Sigmoid colon (tissue), 7 donors: ENCODE measurements around the gene CABLES1. TPM values are rescaled to one million over a fixed set of nuclear protein-coding genes. Genes with fewer than 3 reads are reported as not detected.
A peak's percentile ranks its signal among the peaks of the same experiment; 100 is the strongest.

Source experiments
- DNase-seq: peaks from one replicate; pipeline ENCODE4 v3.0.0-alpha.2; 2019
- H3K27ac ChIP-seq, 4 donors: fragments of 200-600 bp; sonication (generic); one replicate each; pipeline ENCODE4 v1.5.1; 2016 to 2019; ENCODE audit warnings: mild to moderate bottlenecking in 1 of 4
- H3K27me3 ChIP-seq, 3 donors: fragments of 200-600 bp; sonication (generic); one replicate each; pipeline ENCODE4 v1.5.1; 2019; ENCODE audit warnings: mild to moderate bottlenecking in 1 of 3
- H3K36me3 ChIP-seq, 4 donors: fragments of 200-600 bp; sonication (generic); one replicate each; pipeline ENCODE4 v1.5.1; 2016 to 2019
- H3K4me1 ChIP-seq, 4 donors: fragments of 200-600 bp; sonication (generic); one replicate each; pipeline ENCODE4 v1.5.1; 2017 to 2019
- H3K4me3 ChIP-seq, 4 donors: fragments of 200-600 bp; sonication (generic); one replicate each; pipeline ENCODE4 v1.5.1; 2017 to 2019; ENCODE audit warnings: mild to moderate bottlenecking in 2 of 4, moderate library complexity in 1 of 4
- H3K9me3 ChIP-seq, 4 donors: fragments of 200-600 bp in 3 of 4; sonication (generic) in 3 of 4; one replicate each; pipeline versions ENCODE4 v1.5.1 to v1.6.1; 2013 to 2019
- EP300 ChIP-seq, 4 donors: sonication (generic); formaldehyde crosslinking; IDR thresholded peaks; one replicate each; pipeline ENCODE4 v1.6.1; 2017; ENCODE audit warnings: antibody characterized with exemption in 4 of 4
- POLR2A ChIP-seq, 2 donors: fragments of 450-650 bp; IDR thresholded peaks; one replicate each; pipeline ENCODE4 v1.6.1; 2016; ENCODE audit warnings: antibody characterized with exemption in 2 of 2, mild to moderate bottlenecking in 2 of 2, moderate library complexity in 2 of 2
- POLR2AphosphoS5 ChIP-seq, 4 donors: sonication (generic); formaldehyde crosslinking; IDR thresholded peaks; one replicate each; pipeline ENCODE4 v1.6.1; 2017; ENCODE audit warnings: antibody characterized with exemption in 4 of 4
- WGBS, 2 donors: extraction: QIAGEN DNeasy Blood & Tissue Kit; methylation state at CpG; one replicate each; pipeline ENCODE4 v1.1.7; 2013; 5-methylcytosine and 5-hydroxymethylcytosine counted together
- intact Hi-C: fragments of 100-400 bp; cut with DNase I; formaldehyde crosslinking; loops from one replicate; pipeline ENCODE4 v1.15.1; 2023
- polyA plus RNA-seq, 3 donors: library from polyadenylated mRNA; stranded (reverse); fragments of 200-250 nt; gene quantifications; one replicate each; pipeline ENCODE4 v1.2.3, GENCODE V29; 2013
- total RNA-seq, 4 donors: library from RNA; depleted of rRNA; stranded (reverse); fragments of >200 nt; gene quantifications; one replicate each; pipeline ENCODE4 v1.1.0, GENCODE V29; 2016
- TF ChIP-seq, protein P1 (sequence below), 4 experiments: fragments of 450-650 bp in 3 of 4; fragments of 200-600 bp in 1 of 4; IDR thresholded peaks; one replicate each; pipeline ENCODE4 v1.5.1; 2016 to 2019; ENCODE audit warnings: antibody characterized with exemption in 4 of 4, mild to moderate bottlenecking in 3 of 4, moderate library complexity in 2 of 4
- donor health status: healthy with polysubstance abuse.
- donor health status: Bipolar disorder and iron deficiency.
- donor health status: healthy.

The CABLES1 gene
- total and polyA plus RNA-seq, 7 donors, result 1.9 to 7.2 (median 3.9) TPM

DNA sequence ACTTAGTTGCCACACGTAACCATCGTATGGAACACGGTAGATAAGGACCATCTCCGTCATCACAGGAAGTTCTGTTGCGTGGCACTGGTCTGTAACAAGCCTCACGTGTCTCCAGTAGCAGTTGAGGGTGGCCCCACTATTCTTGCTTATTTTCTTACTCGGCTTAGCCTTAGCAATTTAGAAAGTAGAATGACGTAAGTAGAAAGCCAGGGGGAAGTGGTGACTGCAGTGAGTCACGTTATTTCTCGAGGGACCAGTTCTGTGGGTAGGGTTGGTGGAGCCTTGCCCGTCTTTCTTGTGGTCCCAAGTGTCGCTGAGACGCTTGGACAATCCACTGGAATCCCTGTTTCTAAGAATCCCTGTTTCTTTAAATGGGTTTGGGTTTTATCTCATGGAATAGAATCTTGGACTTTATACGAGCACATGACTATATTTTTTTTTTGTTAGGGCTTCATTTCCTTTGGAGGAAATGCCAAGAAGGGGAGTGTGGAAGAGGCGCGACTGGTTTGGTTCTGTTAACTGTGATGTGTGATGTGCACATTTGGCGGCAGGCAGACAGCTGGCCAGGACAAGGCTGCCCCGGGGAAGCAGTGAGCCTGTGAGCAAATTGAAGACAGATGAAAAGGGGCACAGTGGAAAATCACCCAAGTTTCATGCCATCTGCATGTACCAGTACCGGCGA is 96.2 kb downstream of the CABLES1 start:
- no peaks in the 10 kb centered on the region for H3K36me3 ChIP-seq
- peaks cover 0 to 34% (median 31%) of the 10 kb centered on the region in 4 donors for H3K4me1 ChIP-seq
- peak overlapping the region; percentile 28 to 72 (median 44) for H3K27ac ChIP-seq
- no peaks in the 10 kb centered on the region for H3K27me3 ChIP-seq
- intact Hi-C loops, result no loop called here
- no peak overlapping the region for H3K4me3 ChIP-seq
- H3K9me3 ChIP-seq, result no peaks in the 10 kb centered on the region
- WGBS, 2 donors, result 46 to 73% methylated on average over 20 of the region's 20 CpGs
- peak; percentile 81 for DNase-seq
- TF ChIP-seq POLR2A (IDR thresholded peaks at IDR 0.05) (no peak), EP300 (IDR thresholded peaks at IDR 0.05) (peak in 2 of 4 donors; percentile 63 to 82), POLR2AphosphoS5 (IDR thresholded peaks at IDR 0.05) (peak in 2 of 4 donors; percentile 39 to 71)
- TF ChIP-seq, protein P1, sequence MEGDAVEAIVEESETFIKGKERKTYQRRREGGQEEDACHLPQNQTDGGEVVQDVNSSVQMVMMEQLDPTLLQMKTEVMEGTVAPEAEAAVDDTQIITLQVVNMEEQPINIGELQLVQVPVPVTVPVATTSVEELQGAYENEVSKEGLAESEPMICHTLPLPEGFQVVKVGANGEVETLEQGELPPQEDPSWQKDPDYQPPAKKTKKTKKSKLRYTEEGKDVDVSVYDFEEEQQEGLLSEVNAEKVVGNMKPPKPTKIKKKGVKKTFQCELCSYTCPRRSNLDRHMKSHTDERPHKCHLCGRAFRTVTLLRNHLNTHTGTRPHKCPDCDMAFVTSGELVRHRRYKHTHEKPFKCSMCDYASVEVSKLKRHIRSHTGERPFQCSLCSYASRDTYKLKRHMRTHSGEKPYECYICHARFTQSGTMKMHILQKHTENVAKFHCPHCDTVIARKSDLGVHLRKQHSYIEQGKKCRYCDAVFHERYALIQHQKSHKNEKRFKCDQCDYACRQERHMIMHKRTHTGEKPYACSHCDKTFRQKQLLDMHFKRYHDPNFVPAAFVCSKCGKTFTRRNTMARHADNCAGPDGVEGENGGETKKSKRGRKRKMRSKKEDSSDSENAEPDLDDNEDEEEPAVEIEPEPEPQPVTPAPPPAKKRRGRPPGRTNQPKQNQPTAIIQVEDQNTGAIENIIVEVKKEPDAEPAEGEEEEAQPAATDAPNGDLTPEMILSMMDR (IDR thresholded peaks at IDR 0.05), result no peak

GRCh38 chr18:23232331-23232730 is 97.0 kb downstream of the CABLES1 start:
- no peak for DNase-seq
- Histone ChIP-seq H3K9me3 (no peaks in the 10 kb centered on the region), H3K4me3 (no peak overlapping the region), H3K4me1 (peaks cover 0 to 31% (median 28%) of the 10 kb centered on the region in 4 donors), H3K27me3 (no peaks in the 10 kb centered on the region), H3K36me3 (no peaks in the 10 kb centered on the region), H3K27ac (peak overlapping the region in 1 of 4 donors; percentile 72)
- intact Hi-C loops, result no loop called here
- TF ChIP-seq POLR2AphosphoS5 (IDR thresholded peaks at IDR 0.05) (no peak), POLR2A (IDR thresholded peaks at IDR 0.05) (no peak), EP300 (IDR thresholded peaks at IDR 0.05) (no peak)
- TF ChIP-seq, protein P1 (IDR thresholded peaks at IDR 0.05), result no peak
- 83 to 85% methylated on average over 6 of the region's 6 CpGs for WGBS, 2 donors

DNA sequence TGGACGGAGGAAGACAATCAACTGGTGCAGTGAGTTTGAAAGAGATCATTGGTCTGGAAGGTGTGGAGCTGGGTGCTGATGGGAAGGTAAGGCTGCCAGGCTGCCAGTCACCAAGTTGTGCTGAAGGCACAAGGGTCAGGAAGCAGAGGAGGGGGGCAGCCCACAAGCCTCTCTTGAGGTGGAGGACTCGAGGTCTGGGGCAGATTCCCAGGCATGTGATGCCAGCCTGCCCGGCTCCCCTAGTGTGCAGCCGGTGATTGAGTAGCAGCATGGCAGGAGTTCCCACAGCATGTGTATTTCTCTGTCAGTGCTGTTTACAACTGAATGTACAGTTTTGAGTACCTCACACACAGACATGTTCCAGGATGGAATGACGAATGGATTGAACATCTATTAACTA is 99.3 kb downstream of the CABLES1 start:
- 86 to 88% methylated on average over 5 of the region's 5 CpGs for WGBS, 2 donors

DNA sequence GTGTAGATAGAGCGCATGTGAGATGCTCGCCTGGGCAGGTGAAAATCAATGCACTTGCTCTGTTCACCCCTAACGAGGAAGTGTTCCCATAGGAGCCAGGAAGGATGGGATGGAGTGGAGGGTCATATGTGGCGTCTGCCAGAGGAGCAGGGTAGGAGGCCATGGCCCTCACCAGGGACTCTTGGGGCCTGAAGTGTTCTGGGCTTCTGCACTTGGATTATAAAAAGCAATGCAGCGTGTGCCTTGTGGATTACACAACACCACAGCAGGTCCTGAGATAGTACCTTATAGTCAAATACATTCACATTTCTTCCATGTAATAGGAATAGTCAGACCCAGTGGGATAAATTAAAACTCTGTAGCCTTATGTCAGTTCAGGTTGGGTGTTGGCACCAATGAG is 100.1 kb downstream of the CABLES1 start:
- no peaks in the 10 kb centered on the region for H3K36me3 ChIP-seq
- H3K4me1 ChIP-seq, result peaks cover 0 to 21% (median 20%) of the 10 kb centered on the region in 4 donors
- no peak overlapping the region for H3K4me3 ChIP-seq
- WGBS, 2 donors, result 84 to 86% methylated on average over 5 of the region's 5 CpGs
- intact Hi-C loops, result no loop called here
- no peaks in the 10 kb centered on the region for H3K27me3 ChIP-seq
- no peak for DNase-seq
- H3K27ac ChIP-seq, result no peak overlapping the region
- TF ChIP-seq POLR2A (IDR thresholded peaks at IDR 0.05), result no peak
- TF ChIP-seq, protein P1 (IDR thresholded peaks at IDR 0.05), result no peak
- TF ChIP-seq EP300 (IDR thresholded peaks at IDR 0.05), result no peak
- TF ChIP-seq POLR2AphosphoS5 (IDR thresholded peaks at IDR 0.05), result no peak
- no peaks in the 10 kb centered on the region for H3K9me3 ChIP-seq

More for the DNA sequence above, 99.3 kb downstream of the CABLES1 start:
- intact Hi-C loops, result no loop called here
- H3K36me3 ChIP-seq, result no peaks in the 10 kb centered on the region
- TF ChIP-seq EP300 (IDR thresholded peaks at IDR 0.05) (no peak), POLR2A (IDR thresholded peaks at IDR 0.05) (no peak), POLR2AphosphoS5 (IDR thresholded peaks at IDR 0.05) (no peak)
- TF ChIP-seq, protein P1 (IDR thresholded peaks at IDR 0.05), result no peak
- no peak overlapping the region for H3K4me3 ChIP-seq
- H3K9me3 ChIP-seq, result no peaks in the 10 kb centered on the region
- no peaks in the 10 kb centered on the region for H3K27me3 ChIP-seq
- DNase-seq, result no peak
- H3K4me1 ChIP-seq, result peaks cover 0 to 23% (median 20%) of the 10 kb centered on the region in 4 donors
- H3K27ac ChIP-seq, result no peak overlapping the region
